NCI-H146 treated with DMSO at 0.1 percent for 48 hours (cell line): Measurements from ENCODE around the gene WIPI1.
A peak's percentile ranks its signal among the peaks of the same experiment; 100 is the strongest.
"Not testable (repeated sequence)": the region's sequence is repeated elsewhere in the genome, so short reads cannot be mapped to it uniquely, and the experiment has no call there.

Source experiments
- DNase-seq: peaks from one replicate; lab custom pipeline; 2025; ENCODE audit not compliant: unreplicated experiment; lab: John Stamatoyannopoulos, UW

The WIPI1 gene

GRCh38 chr17:68387435-68388218 is 69.7 kb downstream of the WIPI1 start:
- no peak for DNase-seq

GRCh38 chr17:68385490-68386215 is 71.6 kb downstream of the WIPI1 start:
- DNase-seq = no peak

GRCh38 chr17:68384941-68385340 is 72.4 kb downstream of the WIPI1 start:
- DNase-seq = no peak

GRCh38 chr17:68384471-68384870 is 72.8 kb downstream of the WIPI1 start:
- no peak for DNase-seq

- no peak for DNase-seq
Observed at GRCh38 chr17:68383443-68384321, 73.6 kb downstream of the WIPI1 start.

- DNase-seq = no peak
Observed at GRCh38 chr17:68383120-68383442, 74.2 kb downstream of the WIPI1 start.

GRCh38 chr17:68382582-68383085 is 74.7 kb downstream of the WIPI1 start:
- DNase-seq = no peak

GRCh38 chr17:68381076-68381900 is 76.0 kb downstream of the WIPI1 start:
- no peak for DNase-seq

GRCh38 chr17:68379692-68380677 is 77.3 kb downstream of the WIPI1 start:
- no peak for DNase-seq

- DNase-seq = no peak
Observed at GRCh38 chr17:68379177-68379510, 78.2 kb downstream of the WIPI1 start.

GRCh38 chr17:68378268-68379176 is 78.8 kb downstream of the WIPI1 start:
- DNase-seq = peak; percentile 70

- DNase-seq = peak; percentile 64
Observed at GRCh38 chr17:68377771-68378267, 79.5 kb downstream of the WIPI1 start.

- not testable (repeated sequence) for DNase-seq
Observed at GRCh38 chr17:68376178-68376577, 81.1 kb downstream of the WIPI1 start.

GRCh38 chr17:68375566-68375965 is 81.7 kb downstream of the WIPI1 start:
- DNase-seq = no peak
